ENCODE results near the gene CACNA2D4. TPM values are rescaled to one million over a fixed set of nuclear protein-coding genes. Genes with fewer than 3 reads are reported as not detected.

The CACNA2D4 gene
- total and polyA plus RNA-seq, 2 of the 13 experiments (the other 11 are each of a cell fraction or from before 2014, with no cell fraction given), result 14.2 to 136 TPM

DNA sequence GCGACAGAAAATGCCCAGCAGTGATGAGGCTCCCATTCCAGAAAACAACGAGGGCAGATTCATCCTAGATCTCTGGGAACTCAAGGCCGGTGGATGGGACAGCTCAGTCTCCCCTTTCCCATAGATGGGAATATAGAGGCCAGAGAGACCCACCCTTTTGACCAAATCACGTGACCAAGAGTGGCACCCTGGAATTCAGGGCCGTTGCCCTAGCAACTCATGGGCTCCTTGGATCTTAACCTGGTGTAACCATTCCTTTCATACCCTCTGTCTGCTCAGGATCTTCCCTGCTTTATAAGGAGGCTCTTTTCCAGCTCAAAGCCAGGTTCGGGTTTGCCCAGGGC is 106.5 kb downstream of the CACNA2D4 start (continued):
- TF ChIP-seq ZFP90 (CRISPR knock-in tag; IDR thresholded peaks at IDR 0.05; ENCODE audit: borderline replicate concordance) (0 out of 2 replicates have a peak, but pooled peaks have one; percentile 1), ZNF629 (CRISPR knock-in tag; conservative IDR thresholded peaks at IDR 0.05) (peak; percentile 85), KAT8 (CRISPR knock-in tag; IDR thresholded peaks at IDR 0.05) (0 out of 2 replicates have a peak, but pooled peaks have one; percentile 14), ZNF674 (CRISPR knock-in tag; IDR thresholded peaks at IDR 0.05; ENCODE audit: low read depth) (no peak), PBX3 (CRISPR knock-in tag; IDR thresholded peaks at IDR 0.05; ENCODE audit: borderline replicate concordance) (no peak), PHF21A (CRISPR knock-in tag; IDR thresholded peaks at IDR 0.05) (no peak), ZBED4 (CRISPR knock-in tag; IDR thresholded peaks at IDR 0.05; ENCODE audit: borderline replicate concordance) (0 out of 2 replicates have a peak, but pooled peaks have one; percentile 6), ZNF609 (CRISPR knock-in tag; IDR thresholded peaks at IDR 0.05; ENCODE audit: borderline replicate concordance) (no peak; the same call in 1 of the 2 replicates), GLI4 (CRISPR knock-in tag; IDR thresholded peaks at IDR 0.05; ENCODE audit: borderline replicate concordance) (no peak), ZNF296 (CRISPR knock-in tag; conservative IDR thresholded peaks at IDR 0.05) (no peak), TAF1 (CRISPR knock-in tag; IDR thresholded peaks at IDR 0.05) (peak; percentile 25; the same call in 1 of the 2 replicates), PRPF4 (IDR thresholded peaks at IDR 0.05; ENCODE audit: low read depth, low read length, poor library complexity, severe bottlenecking) (no peak), RFXANK (CRISPR knock-in tag; IDR thresholded peaks at IDR 0.05) (no peak), NR2F6 (IDR thresholded peaks at IDR 0.05) (no peak), NR2F6 (CRISPR knock-in tag; IDR thresholded peaks at IDR 0.05) (0 out of 2 replicates have a peak, but pooled peaks have one; percentile 1)
- TF ChIP-seq, protein P1, sequence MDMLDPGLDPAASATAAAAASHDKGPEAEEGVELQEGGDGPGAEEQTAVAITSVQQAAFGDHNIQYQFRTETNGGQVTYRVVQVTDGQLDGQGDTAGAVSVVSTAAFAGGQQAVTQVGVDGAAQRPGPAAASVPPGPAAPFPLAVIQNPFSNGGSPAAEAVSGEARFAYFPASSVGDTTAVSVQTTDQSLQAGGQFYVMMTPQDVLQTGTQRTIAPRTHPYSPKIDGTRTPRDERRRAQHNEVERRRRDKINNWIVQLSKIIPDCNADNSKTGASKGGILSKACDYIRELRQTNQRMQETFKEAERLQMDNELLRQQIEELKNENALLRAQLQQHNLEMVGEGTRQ (IDR thresholded peaks at IDR 0.05; ENCODE audit: low read depth, low read length), result peak; percentile 81
- TF ChIP-seq, protein P1 (CRISPR knock-in tag; IDR thresholded peaks at IDR 0.05; ENCODE audit: borderline replicate concordance), result peak; percentile 70; the same call in 1 of the 2 replicates
- TF ChIP-seq, protein P2, sequence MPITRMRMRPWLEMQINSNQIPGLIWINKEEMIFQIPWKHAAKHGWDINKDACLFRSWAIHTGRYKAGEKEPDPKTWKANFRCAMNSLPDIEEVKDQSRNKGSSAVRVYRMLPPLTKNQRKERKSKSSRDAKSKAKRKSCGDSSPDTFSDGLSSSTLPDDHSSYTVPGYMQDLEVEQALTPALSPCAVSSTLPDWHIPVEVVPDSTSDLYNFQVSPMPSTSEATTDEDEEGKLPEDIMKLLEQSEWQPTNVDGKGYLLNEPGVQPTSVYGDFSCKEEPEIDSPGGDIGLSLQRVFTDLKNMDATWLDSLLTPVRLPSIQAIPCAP (CRISPR knock-in tag; IDR thresholded peaks at IDR 0.05; ENCODE audit: low read depth), result no peak
